Measurements from ENCODE around the gene XRCC3. TPM values are rescaled to one million over a fixed set of nuclear protein-coding genes. Genes with fewer than 3 reads are reported as not detected.
A peak's percentile ranks its signal among the peaks of the same experiment; 100 is the strongest.

The XRCC3 gene
- total and polyA plus RNA-seq, 5 donors from 2014 or later, result 3.0 to 9.8 (median 4.5) TPM

DNA sequence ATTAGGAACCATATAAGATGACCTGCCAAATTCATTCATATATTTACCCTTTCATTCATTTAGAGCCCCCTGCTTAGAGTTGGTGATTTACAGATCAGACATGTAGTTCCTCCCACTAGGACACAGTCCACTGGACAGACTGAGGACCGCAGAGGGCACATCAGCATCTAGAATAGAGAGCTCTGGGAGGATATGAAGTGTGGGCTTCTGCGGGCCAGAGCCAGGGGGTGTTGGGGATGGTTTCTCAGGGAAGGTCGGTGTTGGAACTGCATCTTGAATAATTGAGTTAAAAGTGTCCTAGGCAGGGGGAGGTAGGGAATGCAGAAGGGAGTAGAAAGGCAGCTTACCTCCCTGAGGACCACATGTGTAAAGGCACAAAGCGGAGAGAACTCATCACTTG lies 43.3 kb downstream of the XRCC3 start:
- peaks cover 47% of the 10 kb centered on the region for H3K36me3 Mint-ChIP-seq
- ATAC-seq (ENCODE audit: low read depth in 2 of 2) (no peak), DNase-seq (no peak)
- H3K9me3 ChIP-seq (ENCODE audit: control insufficient read depth in 2 of 2, low read length in 2 of 2), result no peaks in the 10 kb centered on the region
- peaks cover 0 to 4% (median 0%) of the 10 kb centered on the region in 4 donors for H3K4me1 Mint-ChIP-seq
- H3K27me3 Mint-ChIP-seq, result no peaks in the 10 kb centered on the region
- H3K27ac ChIP-seq (ENCODE audit: insufficient read depth, low read length, poor library complexity, severe bottlenecking), result no peak overlapping the region
- peaks cover 84% of the 10 kb centered on the region for H3K36me3 ChIP-seq (ENCODE audit: control insufficient read depth, insufficient read depth, low read length)
- no peaks in the 10 kb centered on the region for H3K4me1 ChIP-seq (ENCODE audit: control insufficient read depth, insufficient read depth, low read length, poor library complexity, severe bottlenecking)
- H3K27ac Mint-ChIP-seq, result no peak overlapping the region
- H3K9me3 Mint-ChIP-seq, result no peaks in the 10 kb centered on the region
- H3K4me3 ChIP-seq (ENCODE audit: low read depth, low read length), result no peak overlapping the region
- no peaks in the 10 kb centered on the region for H3K27me3 ChIP-seq (ENCODE audit: control insufficient read depth, insufficient read depth, low read length)
- H3K4me3 Mint-ChIP-seq, result no peak overlapping the region

DNA sequence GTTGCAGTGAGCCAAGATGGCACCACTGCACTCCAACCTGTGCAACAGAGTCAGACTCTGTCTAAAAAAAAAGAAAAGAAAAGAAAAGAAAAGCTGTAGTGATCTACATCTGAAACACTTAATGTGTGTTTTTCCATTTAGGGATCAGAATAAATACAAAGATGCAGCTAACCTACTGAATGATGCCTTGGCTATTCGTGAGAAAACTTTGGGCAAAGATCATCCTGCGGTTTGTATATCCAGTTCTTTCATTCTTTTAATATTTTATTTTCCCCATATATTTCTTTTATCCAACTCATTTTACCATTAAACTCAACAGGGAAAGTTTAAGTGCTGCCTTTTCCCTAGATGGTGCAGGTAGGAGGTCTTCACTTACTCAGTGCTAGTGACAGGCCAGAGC lies 45.9 kb downstream of the XRCC3 start:
- Mint-ChIP-seq H3K27me3 (no peaks in the 10 kb centered on the region), H3K36me3 (peaks cover 43% of the 10 kb centered on the region), H3K4me3 (no peak overlapping the region), H3K27ac (no peak overlapping the region), H3K9me3 (no peaks in the 10 kb centered on the region), H3K4me1 (peaks cover 0 to 4% (median 0%) of the 10 kb centered on the region in 4 donors)
- H3K4me1 ChIP-seq (ENCODE audit: control insufficient read depth, insufficient read depth, low read length, poor library complexity, severe bottlenecking), result no peaks in the 10 kb centered on the region
- no peaks in the 10 kb centered on the region for H3K27me3 ChIP-seq (ENCODE audit: control insufficient read depth, insufficient read depth, low read length)
- peaks cover 70% of the 10 kb centered on the region for H3K36me3 ChIP-seq (ENCODE audit: control insufficient read depth, insufficient read depth, low read length)
- H3K4me3 ChIP-seq (ENCODE audit: low read depth, low read length), result no peak overlapping the region
- H3K9me3 ChIP-seq (ENCODE audit: control insufficient read depth in 2 of 2, low read length in 2 of 2), result no peaks in the 10 kb centered on the region
- ATAC-seq (ENCODE audit: low read depth in 2 of 2) (no peak), DNase-seq (no peak)
- H3K27ac ChIP-seq (ENCODE audit: insufficient read depth, low read length, poor library complexity, severe bottlenecking), result no peak overlapping the region

DNA sequence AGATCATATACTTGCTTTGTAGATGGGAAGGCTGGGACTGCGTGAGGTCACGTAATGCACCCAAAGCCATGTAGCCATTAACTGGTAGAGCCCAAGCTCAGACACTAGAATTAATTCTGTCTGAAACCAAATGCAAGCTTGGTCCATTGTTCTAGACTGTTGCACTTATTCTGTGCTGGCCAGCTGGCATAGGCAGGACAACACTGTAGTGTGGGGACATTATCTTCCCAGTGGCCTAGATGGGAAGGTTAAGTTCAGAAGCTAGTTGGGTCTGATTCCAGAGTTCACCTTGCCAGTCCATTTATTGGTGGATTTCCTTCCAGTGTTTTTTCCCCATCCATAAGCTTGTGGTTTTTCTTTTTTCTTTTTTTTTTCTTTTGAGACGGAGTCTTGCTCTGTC lies 47.1 kb downstream of the XRCC3 start:
- peaks cover 67% of the 10 kb centered on the region for H3K36me3 ChIP-seq (ENCODE audit: control insufficient read depth, insufficient read depth, low read length)
- Mint-ChIP-seq H3K27ac (no peak overlapping the region), H3K9me3 (no peaks in the 10 kb centered on the region), H3K4me1 (peaks cover 0 to 4% (median under 1%) of the 10 kb centered on the region in 4 donors), H3K36me3 (peaks cover 36% of the 10 kb centered on the region), H3K27me3 (no peaks in the 10 kb centered on the region), H3K4me3 (no peak overlapping the region)
- no peak overlapping the region for H3K4me3 ChIP-seq (ENCODE audit: low read depth, low read length)
- H3K27ac ChIP-seq (ENCODE audit: insufficient read depth, low read length, poor library complexity, severe bottlenecking), result no peak overlapping the region
- H3K9me3 ChIP-seq (ENCODE audit: control insufficient read depth in 2 of 2, low read length in 2 of 2), result no peaks in the 10 kb centered on the region
- ATAC-seq (ENCODE audit: low read depth in 2 of 2), result no peak
- DNase-seq, result no peak
- H3K4me1 ChIP-seq (ENCODE audit: control insufficient read depth, insufficient read depth, low read length, poor library complexity, severe bottlenecking), result no peaks in the 10 kb centered on the region
- H3K27me3 ChIP-seq (ENCODE audit: control insufficient read depth, insufficient read depth, low read length), result no peaks in the 10 kb centered on the region

DNA sequence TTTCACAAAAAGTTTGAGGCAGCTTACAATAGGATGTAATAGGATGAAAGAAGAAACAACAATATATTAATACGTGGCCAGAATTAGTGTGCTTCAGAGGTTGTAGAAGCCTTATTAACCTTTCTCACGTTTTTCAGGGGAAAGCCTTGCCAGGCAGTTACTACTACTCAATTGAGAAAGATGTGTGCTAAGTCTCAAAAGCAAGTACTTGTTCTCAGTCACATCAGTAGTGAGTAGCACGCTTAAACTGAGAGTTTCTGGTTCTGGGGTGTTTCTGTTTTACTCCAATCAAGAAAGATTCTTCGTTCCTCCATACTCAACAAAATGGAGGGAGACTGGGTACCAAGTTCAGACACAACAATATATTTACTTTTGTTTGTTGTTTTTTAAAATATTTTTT lies 47.6 kb downstream of the XRCC3 start:
- Mint-ChIP-seq H3K4me3 (no peak overlapping the region), H3K9me3 (no peaks in the 10 kb centered on the region), H3K36me3 (peaks cover 33% of the 10 kb centered on the region), H3K27ac (no peak overlapping the region), H3K4me1 (peaks cover 0 to 4% (median under 1%) of the 10 kb centered on the region in 4 donors), H3K27me3 (no peaks in the 10 kb centered on the region)
- H3K27ac ChIP-seq (ENCODE audit: insufficient read depth, low read length, poor library complexity, severe bottlenecking), result no peak overlapping the region
- H3K36me3 ChIP-seq (ENCODE audit: control insufficient read depth, insufficient read depth, low read length), result peaks cover 64% of the 10 kb centered on the region
- no peak for DNase-seq
- H3K27me3 ChIP-seq (ENCODE audit: control insufficient read depth, insufficient read depth, low read length), result no peaks in the 10 kb centered on the region
- H3K9me3 ChIP-seq (ENCODE audit: control insufficient read depth in 2 of 2, low read length in 2 of 2), result no peaks in the 10 kb centered on the region
- ATAC-seq (ENCODE audit: low read depth in 2 of 2), result no peak
- H3K4me1 ChIP-seq (ENCODE audit: control insufficient read depth, insufficient read depth, low read length, poor library complexity, severe bottlenecking), result no peaks in the 10 kb centered on the region
- no peak overlapping the region for H3K4me3 ChIP-seq (ENCODE audit: low read depth, low read length)

DNA sequence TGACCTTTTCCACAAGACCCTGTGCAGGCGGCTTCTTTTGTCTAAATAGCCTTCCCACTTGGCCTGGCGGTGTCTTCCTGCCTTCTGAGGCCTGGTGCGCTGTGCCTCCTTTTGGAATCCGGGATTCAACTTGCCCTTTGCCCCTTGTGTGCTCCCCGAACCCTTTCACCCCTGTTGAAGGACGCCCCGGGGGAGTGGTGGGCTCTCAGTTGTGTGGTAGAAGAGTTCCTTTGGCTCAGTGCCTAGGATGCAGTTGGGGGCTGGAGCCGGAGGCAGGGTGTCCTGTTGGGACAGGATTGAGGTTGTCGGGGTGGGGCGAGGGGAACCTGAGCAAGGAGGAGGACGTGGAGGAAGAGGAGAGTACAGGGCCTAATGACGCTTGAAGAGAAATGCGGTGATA lies 51.7 kb downstream of the XRCC3 start:
- Mint-ChIP-seq H3K4me1 (peaks cover 0 to 4% (median under 1%) of the 10 kb centered on the region in 4 donors), H3K9me3 (no peaks in the 10 kb centered on the region), H3K27ac (no peak overlapping the region), H3K27me3 (no peaks in the 10 kb centered on the region), H3K4me3 (no peak overlapping the region), H3K36me3 (peaks cover 23% of the 10 kb centered on the region)
- H3K27me3 ChIP-seq (ENCODE audit: control insufficient read depth, insufficient read depth, low read length), result no peaks in the 10 kb centered on the region
- no peaks in the 10 kb centered on the region for H3K4me1 ChIP-seq (ENCODE audit: control insufficient read depth, insufficient read depth, low read length, poor library complexity, severe bottlenecking)
- H3K4me3 ChIP-seq (ENCODE audit: low read depth, low read length), result no peak overlapping the region
- DNase-seq (no peak), ATAC-seq (ENCODE audit: low read depth in 2 of 2) (no peak)
- no peak overlapping the region for H3K27ac ChIP-seq (ENCODE audit: insufficient read depth, low read length, poor library complexity, severe bottlenecking)
- peaks cover 61% of the 10 kb centered on the region for H3K36me3 ChIP-seq (ENCODE audit: control insufficient read depth, insufficient read depth, low read length)
- no peaks in the 10 kb centered on the region for H3K9me3 ChIP-seq (ENCODE audit: control insufficient read depth in 2 of 2, low read length in 2 of 2)

DNA sequence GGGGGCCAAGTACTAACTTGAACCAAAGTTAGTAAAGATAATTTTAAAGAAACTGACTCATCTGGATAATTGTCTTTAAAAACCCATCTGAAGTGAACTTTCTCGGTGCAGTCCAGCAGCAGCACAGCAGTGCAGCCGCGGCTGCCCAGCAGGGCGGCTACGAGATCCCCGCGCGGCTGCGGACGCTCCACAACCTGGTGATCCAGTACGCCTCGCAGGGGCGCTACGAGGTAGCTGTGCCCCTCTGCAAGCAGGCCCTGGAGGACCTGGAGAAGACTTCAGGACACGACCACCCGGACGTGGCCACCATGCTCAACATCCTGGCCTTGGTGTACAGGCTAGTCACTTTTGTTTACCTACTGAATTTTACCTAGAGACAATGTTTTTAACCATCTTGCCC lies 52.7 kb downstream of the XRCC3 start:
- no peak overlapping the region for H3K27ac ChIP-seq (ENCODE audit: insufficient read depth, low read length, poor library complexity, severe bottlenecking)
- Mint-ChIP-seq H3K27ac (peak overlapping the region in 1 of 3 donors; percentile 43), H3K27me3 (no peaks in the 10 kb centered on the region), H3K9me3 (no peaks in the 10 kb centered on the region), H3K4me1 (peaks cover 0 to 4% (median 0%) of the 10 kb centered on the region in 4 donors), H3K36me3 (peaks cover 23% of the 10 kb centered on the region), H3K4me3 (no peak overlapping the region)
- peaks cover 59% of the 10 kb centered on the region for H3K36me3 ChIP-seq (ENCODE audit: control insufficient read depth, insufficient read depth, low read length)
- no peaks in the 10 kb centered on the region for H3K9me3 ChIP-seq (ENCODE audit: control insufficient read depth in 2 of 2, low read length in 2 of 2)
- no peak overlapping the region for H3K4me3 ChIP-seq (ENCODE audit: low read depth, low read length)
- ATAC-seq (ENCODE audit: low read depth in 2 of 2) (no peak), DNase-seq (no peak)
- no peaks in the 10 kb centered on the region for H3K4me1 ChIP-seq (ENCODE audit: control insufficient read depth, insufficient read depth, low read length, poor library complexity, severe bottlenecking)
- no peaks in the 10 kb centered on the region for H3K27me3 ChIP-seq (ENCODE audit: control insufficient read depth, insufficient read depth, low read length)

DNA sequence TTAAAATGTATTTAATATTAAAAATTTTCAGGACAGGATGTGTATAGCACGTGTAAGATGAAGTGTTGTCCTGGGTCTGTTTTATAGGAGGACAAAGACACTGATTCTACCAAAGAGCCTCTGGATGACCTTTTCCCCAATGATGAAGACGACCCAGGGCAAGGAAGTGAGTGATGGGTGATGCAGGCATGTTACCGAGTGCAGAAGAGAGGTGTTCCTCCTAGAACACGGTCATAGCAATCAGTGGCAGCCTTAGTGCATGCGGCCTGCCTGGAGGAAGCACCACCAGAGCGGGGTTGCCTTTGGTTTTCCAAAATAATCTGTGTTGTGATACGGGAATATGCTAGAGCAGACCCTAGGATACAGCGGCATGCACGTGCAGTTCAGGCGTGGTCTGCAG lies 53.2 kb downstream of the XRCC3 start:
- ATAC-seq (ENCODE audit: low read depth in 2 of 2) (no peak), DNase-seq (no peak)
- Histone ChIP-seq H3K27me3 (ENCODE audit: control insufficient read depth, insufficient read depth, low read length) (no peaks in the 10 kb centered on the region), H3K9me3 (ENCODE audit: control insufficient read depth in 2 of 2, low read length in 2 of 2) (no peaks in the 10 kb centered on the region), H3K27ac (ENCODE audit: insufficient read depth, low read length, poor library complexity, severe bottlenecking) (no peak overlapping the region), H3K4me3 (ENCODE audit: low read depth, low read length) (no peak overlapping the region), H3K4me1 (ENCODE audit: control insufficient read depth, insufficient read depth, low read length, poor library complexity, severe bottlenecking) (no peaks in the 10 kb centered on the region), H3K36me3 (ENCODE audit: control insufficient read depth, insufficient read depth, low read length) (peaks cover 63% of the 10 kb centered on the region)
- H3K36me3 Mint-ChIP-seq, result peaks cover 28% of the 10 kb centered on the region
- peak overlapping the region in 1 of 3 donors; percentile 43 for H3K27ac Mint-ChIP-seq
- peaks cover 0 to 4% (median 0%) of the 10 kb centered on the region in 4 donors for H3K4me1 Mint-ChIP-seq
- no peaks in the 10 kb centered on the region for H3K9me3 Mint-ChIP-seq
- H3K4me3 Mint-ChIP-seq, result no peak overlapping the region
- H3K27me3 Mint-ChIP-seq, result no peaks in the 10 kb centered on the region

DNA sequence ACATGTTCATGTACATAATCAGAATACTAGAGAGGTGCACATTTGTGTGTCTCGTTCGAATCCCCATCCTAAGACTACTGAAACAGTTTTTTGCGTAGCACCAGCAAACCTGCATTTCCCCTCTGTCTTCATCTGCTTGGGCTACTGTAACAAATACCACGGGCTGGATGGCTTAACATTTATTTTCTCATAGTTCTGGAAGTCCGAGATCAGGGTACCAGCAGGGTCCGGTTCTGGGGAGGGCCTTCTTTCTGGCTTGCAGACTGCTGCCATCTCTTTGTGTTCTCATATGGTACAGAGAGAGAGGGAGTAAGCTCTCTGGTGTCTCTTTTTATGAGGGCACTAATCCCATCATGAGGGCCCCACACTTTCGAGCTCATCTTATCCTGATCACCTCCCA lies 55.6 kb downstream of the XRCC3 start:
- peaks cover 30% of the 10 kb centered on the region for H3K36me3 Mint-ChIP-seq
- peaks cover 80% of the 10 kb centered on the region for H3K36me3 ChIP-seq (ENCODE audit: control insufficient read depth, insufficient read depth, low read length)

More for the DNA sequence above, 55.6 kb downstream of the XRCC3 start:
- Histone ChIP-seq H3K4me1 (ENCODE audit: control insufficient read depth, insufficient read depth, low read length, poor library complexity, severe bottlenecking) (no peaks in the 10 kb centered on the region), H3K27me3 (ENCODE audit: control insufficient read depth, insufficient read depth, low read length) (no peaks in the 10 kb centered on the region), H3K9me3 (ENCODE audit: control insufficient read depth in 2 of 2, low read length in 2 of 2) (no peaks in the 10 kb centered on the region), H3K4me3 (ENCODE audit: low read depth, low read length) (no peak overlapping the region), H3K27ac (ENCODE audit: insufficient read depth, low read length, poor library complexity, severe bottlenecking) (no peak overlapping the region)
- Mint-ChIP-seq H3K4me3 (no peak overlapping the region), H3K27me3 (no peaks in the 10 kb centered on the region), H3K4me1 (peaks cover 0 to 8% (median 2%) of the 10 kb centered on the region in 4 donors), H3K27ac (peak overlapping the region in 1 of 3 donors; percentile 69), H3K9me3 (no peaks in the 10 kb centered on the region)
- DNase-seq (no peak), ATAC-seq (ENCODE audit: low read depth in 2 of 2) (no peak)
